ENCODE measurements around the gene TMEFF2.

TMEFF2 gene

DNA sequence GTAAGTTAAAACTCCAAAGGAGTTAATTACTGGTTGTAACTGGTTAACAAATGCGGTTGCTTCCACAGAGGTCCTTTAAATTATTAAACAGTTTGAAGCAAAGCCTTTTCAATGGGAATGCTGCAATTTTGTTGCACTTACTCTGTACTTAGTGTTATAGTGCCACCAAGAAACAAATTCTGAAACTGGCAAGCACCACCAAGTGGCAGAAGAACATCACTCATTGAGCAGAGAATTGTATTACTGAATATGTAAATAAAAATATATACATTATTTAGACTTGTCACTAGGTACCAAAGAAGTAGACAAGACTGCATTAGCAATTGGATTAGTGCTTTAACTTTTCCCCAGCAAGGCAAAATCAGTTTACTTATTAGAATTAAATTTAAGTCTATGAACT lies 2.6 kb upstream of the TMEFF2 start:
- no peak for TF ChIP-seq CTCF (IDR thresholded peaks at IDR 0.05; ENCODE audit: low read depth, low read length)
- no peak overlapping the region for H3K4me3 ChIP-seq (ENCODE audit: low read depth, low read length)

- no peak for TF ChIP-seq CTCF (IDR thresholded peaks at IDR 0.05; ENCODE audit: low read depth, low read length)
These were observed 1.9 kb upstream of the TMEFF2 start for GRCh38 chr2:192196421-192197194.

GRCh38 chr2:192195548-192196418 lies 1.1 kb upstream of the TMEFF2 start:
- H3K4me3 ChIP-seq (ENCODE audit: low read depth, low read length), result peak overlapping the region; percentile 83
- TF ChIP-seq CTCF (IDR thresholded peaks at IDR 0.05; ENCODE audit: low read depth, low read length), result no peak

More at GRCh38 chr2:192196421-192197194, 1.9 kb upstream of the TMEFF2 start:
- H3K4me3 ChIP-seq (ENCODE audit: low read depth, low read length), result peak overlapping the region; percentile 83

DNA sequence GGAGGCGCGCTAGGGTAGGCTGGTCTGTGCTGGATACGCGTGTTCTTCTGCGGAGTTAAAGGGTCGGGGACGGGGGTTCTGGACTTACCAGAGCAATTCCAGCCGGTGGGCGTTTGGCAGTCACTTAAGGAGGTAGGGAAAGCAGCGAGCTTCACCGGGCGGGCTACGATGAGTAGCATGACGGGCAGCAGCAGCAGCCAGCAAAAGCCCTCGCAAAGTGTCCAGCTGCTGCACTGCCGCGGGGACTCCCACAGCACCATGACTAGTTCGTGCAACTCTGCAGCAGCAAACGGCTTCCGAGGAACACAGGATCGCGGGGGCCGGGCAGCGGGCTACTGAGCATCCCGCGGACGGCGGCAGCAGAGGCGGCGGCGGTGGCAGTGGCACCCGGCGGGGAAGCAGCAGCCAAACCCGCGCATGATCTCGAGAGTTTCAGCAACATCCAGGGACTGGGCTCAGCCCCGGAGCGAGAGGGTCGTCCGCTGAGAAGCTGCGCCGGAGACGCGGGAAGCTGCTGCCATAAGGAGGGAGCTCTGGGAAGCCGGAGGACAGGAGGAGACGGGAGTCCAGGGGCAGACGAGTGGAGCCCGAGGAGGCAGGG lies 368 bp downstream of the TMEFF2 start:
- TF ChIP-seq CTCF (IDR thresholded peaks at IDR 0.05; ENCODE audit: low read depth, low read length), result no peak
- H3K4me3 ChIP-seq (ENCODE audit: low read depth, low read length), result peak overlapping the region; percentile 83

DNA sequence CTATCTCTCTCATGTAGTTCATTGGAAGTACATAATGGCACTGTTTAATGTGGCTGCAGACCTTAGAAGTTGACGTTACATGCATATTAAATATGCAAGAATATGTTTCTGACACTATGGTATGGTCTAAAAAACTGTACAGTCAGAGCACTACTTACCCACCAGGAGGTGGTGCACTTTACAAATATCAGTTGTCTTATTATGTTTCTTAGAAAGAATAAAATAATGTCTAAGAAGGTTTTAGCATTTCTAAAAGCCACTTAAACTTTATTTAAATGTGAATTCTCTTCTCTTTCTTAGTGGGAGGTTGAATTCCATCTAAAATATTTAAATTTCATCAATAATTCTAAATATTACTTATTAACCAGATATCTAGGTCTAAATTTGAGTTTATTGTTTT lies 4.3 kb downstream of the TMEFF2 start:
- peak; percentile 22; the same call in 1 of the 2 replicates for TF ChIP-seq CTCF (IDR thresholded peaks at IDR 0.05; ENCODE audit: low read depth, low read length)
- H3K4me3 ChIP-seq (ENCODE audit: low read depth, low read length), result no peak overlapping the region

DNA sequence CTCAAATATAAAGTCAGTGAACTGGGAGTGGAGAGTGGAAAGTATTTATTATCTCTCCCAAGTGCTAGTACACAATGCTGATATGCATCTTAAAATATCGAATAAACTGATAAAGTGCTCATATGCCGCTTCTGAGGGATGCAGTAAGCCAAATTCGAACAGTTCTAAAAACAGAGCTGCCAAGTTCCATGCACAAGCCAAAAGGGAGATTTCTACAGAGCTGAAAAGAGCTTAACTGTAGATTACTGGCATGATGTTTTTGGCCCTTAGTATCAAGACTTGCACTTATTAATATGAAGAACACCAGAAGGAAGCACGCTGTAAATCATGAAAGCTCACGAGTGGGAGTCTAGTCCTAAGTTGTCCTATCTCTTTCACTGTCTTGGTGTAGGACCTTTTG lies 7.9 kb downstream of the TMEFF2 start:
- H3K4me3 ChIP-seq (ENCODE audit: low read depth, low read length), result no peak overlapping the region
- TF ChIP-seq CTCF (IDR thresholded peaks at IDR 0.05; ENCODE audit: low read depth, low read length), result no peak

All from WI38 (cell line).